Right ventricle myocardium inferior (tissue), 1 donor: ENCODE measurements around the gene BBS4. TPM values are rescaled to one million over a fixed set of nuclear protein-coding genes. Genes with fewer than 3 reads are reported as not detected.
"Not testable (repeated sequence)": the region's sequence is repeated elsewhere in the genome, so short reads cannot be mapped to it uniquely, and the experiment has no call there.

Experiments
- ATAC-seq: fragments of 200-7000 bp; cut with Tn5 transposase; one replicate; pipeline ENCODE4 v1.9.1; 2020; ENCODE audit warnings: mild to moderate bottlenecking, moderate library complexity
- DNase-seq: peaks from one replicate; pipeline ENCODE4 v3.0.0; 2021; ENCODE audit errors: missing footprints
- intact Hi-C: fragments of 100-400 bp; cut with DNase I; formaldehyde crosslinking; loops from one replicate; pipeline ENCODE4 v1.11.0; 2022
- long read RNA-seq: library from polyadenylated mRNA; unstranded; transcript quantifications from one replicate; pipeline ENCODE4 v2.0.0, GENCODE V29; 2021
- total RNA-seq: library from RNA; stranded (reverse); fragmentation: NEBNext Ultra II Directional; extraction: Animal tissue kit (Norgen Biotek cat#: 25700); gene quantifications from one replicate; pipeline ENCODE4 v1.2.1, GENCODE V29; 2021
- donor health status: DM: no; HTN: yes; CAD: no; lungs with severe emphysema.

The BBS4 gene
- 17.9 TPM for total RNA-seq
- long read RNA-seq, transcript BBS4-201 (16 exons, 2,490 nt), result major isoform, 8 of 9 reads
- long read RNA-seq, partial matches to known transcripts, result 0 of 9 reads
- long read RNA-seq, other reads (novel, unspliced or antisense), result 1 of 9 reads

- intact Hi-C loops, result no loop called here
- ATAC-seq (peak; percentile 98), DNase-seq (peak; percentile 94)
Observed at GRCh38 chr15:72685925-72686794, at the start of gene BBS4, which contains the start of gene HIGD2B. BBS4 (plus strand) TSS chr15:72686207; CDS start chr15:72686228, 21 bp downstream. HIGD2B (minus strand) TSS chr15:72686182; CDS start chr15:72676374, 9,808 bp downstream.

GRCh38 chr15:72636519-72637282 lies 49.3 kb upstream of the BBS4 start:
- DNase-seq, result peak; percentile 87
- peak; percentile 88 for ATAC-seq
- intact Hi-C loops, result not testable (repeated sequence)

GRCh38 chr15:72639759-72640483 lies 46.1 kb upstream of the BBS4 start:
- ATAC-seq, intact Hi-C loops, DNase-seq: not testable (repeated sequence)

GRCh38 chr15:72642271-72642670 lies 43.7 kb upstream of the BBS4 start:
- ATAC-seq, DNase-seq, intact Hi-C loops: not testable (repeated sequence)

- intact Hi-C loops, ATAC-seq: not testable (repeated sequence)
- DNase-seq, result peak; percentile 32
Observed at GRCh38 chr15:72648631-72649253, 37.3 kb upstream of the BBS4 start.

- intact Hi-C loops, ATAC-seq, DNase-seq: not testable (repeated sequence)
Observed at GRCh38 chr15:72654397-72654796, 31.6 kb upstream of the BBS4 start, which contains the start of gene GOLGA6B. GOLGA6B (plus strand) TSS chr15:72654697; CDS start chr15:72654738, 41 bp downstream.

GRCh38 chr15:72656014-72656413 lies 30.0 kb upstream of the BBS4 start:
- ATAC-seq, intact Hi-C loops, DNase-seq: not testable (repeated sequence)

GRCh38 chr15:72661081-72661480 lies 24.9 kb upstream of the BBS4 start:
- intact Hi-C loops, DNase-seq: not testable (repeated sequence)

GRCh38 chr15:72663931-72664330 lies 22.1 kb upstream of the BBS4 start:
- intact Hi-C loops, DNase-seq, ATAC-seq: not testable (repeated sequence)

More at GRCh38 chr15:72661081-72661480, 24.9 kb upstream of the BBS4 start:
- not testable (repeated sequence) for ATAC-seq

GRCh38 chr15:72665706-72666105 lies 20.3 kb upstream of the BBS4 start:
- intact Hi-C loops, result not testable (repeated sequence)

GRCh38 chr15:72669803-72670202 lies 16.2 kb upstream of the BBS4 start:
- ATAC-seq, DNase-seq: not testable (repeated sequence)
- intact Hi-C loops, result loop anchor here (10.0 kb wide), 1 partner anchor 65 kb away; no protein-coding TSS in a partner anchor

More at GRCh38 chr15:72665706-72666105, 20.3 kb upstream of the BBS4 start:
- not testable (repeated sequence) for DNase-seq, ATAC-seq

GRCh38 chr15:72670656-72671352 lies 15.2 kb upstream of the BBS4 start:
- DNase-seq, result peak; percentile 91
- intact Hi-C loops, result loop anchor here (10.0 kb wide), 1 partner anchor 66 kb away; no protein-coding TSS in a partner anchor
- ATAC-seq, result peak; percentile 97

GRCh38 chr15:72671525-72671924 lies 14.5 kb upstream of the BBS4 start:
- DNase-seq (no peak), ATAC-seq (no peak)
- intact Hi-C loops, result loop anchor here (10.0 kb wide), 1 partner anchor 67 kb away; no protein-coding TSS in a partner anchor

- ATAC-seq (no peak), DNase-seq (no peak)
- intact Hi-C loops, result loop anchor here (10.0 kb wide), 1 partner anchor 72 kb away; no protein-coding TSS in a partner anchor
Observed at GRCh38 chr15:72676838-72677237, 9.2 kb upstream of the BBS4 start.

GRCh38 chr15:72680931-72681330 lies 5.1 kb upstream of the BBS4 start:
- ATAC-seq (no peak), DNase-seq (no peak)
- intact Hi-C loops, result no loop called here

GRCh38 chr15:72682772-72683171 lies 3.2 kb upstream of the BBS4 start:
- ATAC-seq, result no peak
- DNase-seq, result no peak
- intact Hi-C loops, result no loop called here
